ENCODE results near the gene RAB12.
A peak's percentile ranks its signal among the peaks of the same experiment; 100 is the strongest.

Gene RAB12

GRCh38 chr18:8603663-8604520 is 5.3 kb upstream of the RAB12 start:
- peaks cover 20% of the 10 kb centered on the region for H3K4me1 Mint-ChIP-seq (ENCODE audit: low read depth)
- peak overlapping the region; percentile 40 for H3K4me3 Mint-ChIP-seq
- no peaks in the 10 kb centered on the region for H3K36me3 Mint-ChIP-seq
- H3K27me3 Mint-ChIP-seq, result peaks cover 12% of the 10 kb centered on the region
- no peak overlapping the region for H3K27ac Mint-ChIP-seq
- no peaks in the 10 kb centered on the region for H3K9me3 Mint-ChIP-seq (ENCODE audit: low read depth)

DNA sequence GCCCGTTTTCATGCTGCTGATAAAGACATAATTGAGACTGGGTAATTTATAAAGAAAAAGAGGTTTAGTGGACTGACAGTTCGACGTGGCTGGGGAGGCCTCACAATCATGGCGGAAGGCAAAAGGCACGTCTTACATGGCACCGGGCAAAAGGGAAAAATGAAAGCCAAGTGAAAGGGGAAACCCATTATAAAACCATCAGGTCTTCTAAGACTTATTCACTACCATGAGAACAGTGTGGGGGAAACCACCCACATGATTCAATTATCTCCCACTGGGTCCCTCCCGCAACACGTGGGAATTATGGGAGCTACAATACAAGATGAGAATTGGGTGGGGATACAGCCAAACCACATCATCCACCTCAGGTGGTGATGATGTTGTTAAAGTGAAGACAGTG is 3.3 kb upstream of the RAB12 start:
- Mint-ChIP-seq H3K36me3 (peaks cover 1% of the 10 kb centered on the region), H3K9me3 (ENCODE audit: low read depth) (no peaks in the 10 kb centered on the region), H3K4me3 (no peak overlapping the region), H3K27me3 (peaks cover 12% of the 10 kb centered on the region), H3K4me1 (ENCODE audit: low read depth) (peaks cover 27% of the 10 kb centered on the region), H3K27ac (no peak overlapping the region)

GRCh38 chr18:8607776-8608742 is 1.2 kb upstream of the RAB12 start:
- Mint-ChIP-seq H3K4me3 (peak overlapping the region; percentile 92), H3K4me1 (ENCODE audit: low read depth) (peaks cover 45% of the 10 kb centered on the region)

DNA sequence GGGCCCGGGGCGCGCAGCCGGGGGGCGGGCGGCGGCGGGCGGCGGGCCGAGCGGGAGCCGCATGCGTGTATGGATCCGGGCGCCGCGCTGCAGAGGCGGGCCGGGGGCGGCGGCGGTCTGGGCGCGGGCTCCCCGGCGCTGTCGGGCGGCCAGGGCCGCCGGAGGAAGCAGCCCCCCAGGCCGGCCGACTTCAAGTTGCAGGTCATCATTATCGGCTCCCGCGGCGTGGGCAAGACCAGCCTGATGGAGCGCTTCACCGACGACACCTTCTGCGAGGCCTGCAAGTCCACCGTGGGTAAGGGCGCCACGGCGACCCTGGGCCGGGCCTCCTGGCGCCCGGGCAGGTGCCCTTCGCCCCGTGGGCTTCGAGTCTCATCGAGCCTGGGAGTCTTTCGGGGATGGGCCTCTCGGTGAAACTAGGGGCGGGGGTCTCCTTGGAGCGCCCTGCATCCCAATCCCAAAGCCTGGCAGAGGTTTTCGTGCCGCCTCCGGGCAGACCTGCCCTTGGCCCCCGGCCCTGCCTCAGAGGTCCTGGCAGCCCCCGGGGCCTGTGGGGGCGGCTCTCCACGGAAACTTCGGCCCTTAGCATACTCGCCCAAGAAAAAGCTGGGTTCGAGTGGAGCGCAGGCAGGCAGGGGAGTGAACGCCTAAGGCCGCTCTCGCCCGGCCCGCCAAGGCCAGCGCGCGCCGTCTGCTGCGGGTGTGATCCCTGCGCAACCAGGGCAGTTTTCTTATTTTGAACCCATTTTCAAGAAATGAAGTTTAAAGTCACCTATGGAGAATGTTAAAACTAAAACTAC is 622 bp downstream of the RAB12 start:
- Mint-ChIP-seq H3K27me3 (no peaks in the 10 kb centered on the region), H3K4me1 (ENCODE audit: low read depth) (peaks cover 55% of the 10 kb centered on the region), H3K27ac (peak overlapping the region; percentile 90), H3K36me3 (peaks cover 5% of the 10 kb centered on the region), H3K4me3 (peak overlapping the region; percentile 93), H3K9me3 (ENCODE audit: low read depth) (no peaks in the 10 kb centered on the region)

More at GRCh38 chr18:8607776-8608742, 1.2 kb upstream of the RAB12 start:
- Mint-ChIP-seq H3K9me3 (ENCODE audit: low read depth) (no peaks in the 10 kb centered on the region), H3K27ac (peak overlapping the region; percentile 94), H3K36me3 (peaks cover 5% of the 10 kb centered on the region), H3K27me3 (peaks cover 4% of the 10 kb centered on the region)

DNA sequence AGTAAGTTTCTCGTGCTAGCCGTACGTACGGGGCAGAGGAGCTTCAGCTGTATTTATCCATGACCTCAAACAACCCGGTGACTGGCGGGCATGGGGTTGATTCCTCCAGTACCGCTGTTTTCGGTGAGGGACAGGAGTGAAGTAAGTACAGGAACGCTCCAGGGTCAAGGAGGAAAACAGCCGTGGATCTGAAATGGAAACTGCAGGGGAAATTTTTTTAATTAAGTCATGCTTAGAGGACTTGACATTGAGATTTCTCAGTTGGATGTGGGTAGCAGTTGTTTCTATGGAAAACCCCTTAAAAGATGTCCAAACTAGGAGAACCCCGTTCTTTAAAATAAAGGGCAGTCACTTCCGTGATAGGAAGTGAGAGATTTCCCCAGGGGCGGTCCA is 1.2 kb downstream of the RAB12 start:
- H3K27me3 Mint-ChIP-seq, result no peaks in the 10 kb centered on the region
- peaks cover 61% of the 10 kb centered on the region for H3K4me1 Mint-ChIP-seq (ENCODE audit: low read depth)
- peak overlapping the region; percentile 90 for H3K27ac Mint-ChIP-seq
- no peaks in the 10 kb centered on the region for H3K9me3 Mint-ChIP-seq (ENCODE audit: low read depth)
- peaks cover 5% of the 10 kb centered on the region for H3K36me3 Mint-ChIP-seq
- H3K4me3 Mint-ChIP-seq, result peak overlapping the region; percentile 93

DNA sequence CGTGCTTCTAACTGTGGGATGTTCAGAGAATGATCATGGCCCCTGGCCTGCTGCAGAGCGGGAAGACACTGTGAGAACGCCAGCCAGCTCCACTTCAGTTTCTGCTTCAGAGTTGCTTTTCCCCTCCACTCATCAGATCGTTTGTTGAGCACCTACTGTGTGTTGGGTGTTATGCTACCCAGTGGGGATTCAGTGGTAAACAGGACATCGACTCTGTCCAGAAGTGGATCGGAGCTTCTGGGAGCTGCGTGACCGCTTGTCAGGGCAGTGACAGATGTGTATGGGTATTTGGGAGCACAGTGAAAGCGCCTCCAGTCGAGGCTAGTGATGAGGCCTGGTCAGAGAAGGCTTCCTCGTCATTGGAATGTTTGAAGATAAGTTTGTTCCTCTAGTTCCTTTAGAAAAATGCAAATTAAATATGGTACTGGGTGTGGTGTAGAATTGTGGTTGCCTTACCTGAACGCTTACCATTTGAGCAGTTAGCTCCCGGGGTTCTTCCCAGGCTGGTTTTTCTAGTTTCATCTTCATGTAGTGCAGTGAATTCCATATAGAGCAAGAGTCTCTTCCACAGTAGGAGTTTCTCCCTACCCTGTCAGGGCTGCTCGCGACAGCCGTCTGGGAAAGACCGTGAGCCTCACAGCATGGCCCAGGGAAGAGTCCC is 2.8 kb downstream of the RAB12 start:
- peak overlapping the region; percentile 58 for H3K27ac Mint-ChIP-seq

GRCh38 chr18:8614875-8615274 is 5.6 kb downstream of the RAB12 start:
- Mint-ChIP-seq H3K27ac (peak overlapping the region; percentile 34), H3K4me3 (no peak overlapping the region), H3K4me1 (ENCODE audit: low read depth) (peaks cover 75% of the 10 kb centered on the region), H3K9me3 (ENCODE audit: low read depth) (no peaks in the 10 kb centered on the region), H3K36me3 (peaks cover 15% of the 10 kb centered on the region), H3K27me3 (no peaks in the 10 kb centered on the region)

More for the DNA sequence above, 2.8 kb downstream of the RAB12 start:
- peaks cover 73% of the 10 kb centered on the region for H3K4me1 Mint-ChIP-seq (ENCODE audit: low read depth)
- peak overlapping the region; percentile 93 for H3K4me3 Mint-ChIP-seq
- no peaks in the 10 kb centered on the region for H3K27me3 Mint-ChIP-seq
- H3K36me3 Mint-ChIP-seq, result peaks cover 7% of the 10 kb centered on the region
- H3K9me3 Mint-ChIP-seq (ENCODE audit: low read depth), result no peaks in the 10 kb centered on the region

- H3K27ac Mint-ChIP-seq, result peak overlapping the region; percentile 50
These were observed 6.3 kb downstream of the RAB12 start for GRCh38 chr18:8615397-8616027.

DNA sequence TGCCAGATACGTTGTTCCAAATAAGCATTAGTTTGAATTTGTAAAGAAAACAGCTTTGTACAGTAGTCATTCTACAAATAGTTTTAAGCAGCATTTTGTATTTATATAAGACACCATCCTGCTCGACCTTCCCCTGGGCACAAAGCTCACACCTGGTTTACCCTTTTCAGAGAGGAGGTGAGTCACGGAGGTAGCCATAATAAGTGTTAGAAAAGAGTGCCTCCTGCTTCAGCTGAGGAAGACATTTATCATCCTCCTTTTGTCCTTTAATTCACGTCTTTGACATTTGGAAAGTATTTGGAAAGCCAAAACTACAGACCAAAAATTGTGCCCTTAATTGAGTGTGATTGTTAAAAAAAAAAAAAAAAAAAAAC is 6.8 kb downstream of the RAB12 start:
- peaks cover 76% of the 10 kb centered on the region for H3K4me1 Mint-ChIP-seq (ENCODE audit: low read depth)
- H3K27me3 Mint-ChIP-seq, result no peaks in the 10 kb centered on the region
- no peak overlapping the region for H3K4me3 Mint-ChIP-seq
- H3K9me3 Mint-ChIP-seq (ENCODE audit: low read depth), result no peaks in the 10 kb centered on the region
- H3K36me3 Mint-ChIP-seq, result peaks cover 18% of the 10 kb centered on the region
- no peak overlapping the region for H3K27ac Mint-ChIP-seq

More at GRCh38 chr18:8615397-8616027, 6.3 kb downstream of the RAB12 start:
- Mint-ChIP-seq H3K27me3 (no peaks in the 10 kb centered on the region), H3K4me1 (ENCODE audit: low read depth) (peaks cover 76% of the 10 kb centered on the region), H3K9me3 (ENCODE audit: low read depth) (no peaks in the 10 kb centered on the region), H3K4me3 (no peak overlapping the region), H3K36me3 (peaks cover 15% of the 10 kb centered on the region)

GRCh38 chr18:8617907-8618306 is 8.7 kb downstream of the RAB12 start:
- Mint-ChIP-seq H3K36me3 (peaks cover 32% of the 10 kb centered on the region), H3K27me3 (no peaks in the 10 kb centered on the region), H3K27ac (no peak overlapping the region), H3K9me3 (ENCODE audit: low read depth) (peaks cover 9% of the 10 kb centered on the region), H3K4me3 (no peak overlapping the region), H3K4me1 (ENCODE audit: low read depth) (peaks cover 75% of the 10 kb centered on the region)

GRCh38 chr18:8619041-8619440 is 9.8 kb downstream of the RAB12 start:
- Mint-ChIP-seq H3K4me1 (ENCODE audit: low read depth) (peaks cover 75% of the 10 kb centered on the region), H3K36me3 (peaks cover 33% of the 10 kb centered on the region), H3K27ac (no peak overlapping the region), H3K27me3 (no peaks in the 10 kb centered on the region), H3K4me3 (no peak overlapping the region), H3K9me3 (ENCODE audit: low read depth) (peaks cover 9% of the 10 kb centered on the region)

DNA sequence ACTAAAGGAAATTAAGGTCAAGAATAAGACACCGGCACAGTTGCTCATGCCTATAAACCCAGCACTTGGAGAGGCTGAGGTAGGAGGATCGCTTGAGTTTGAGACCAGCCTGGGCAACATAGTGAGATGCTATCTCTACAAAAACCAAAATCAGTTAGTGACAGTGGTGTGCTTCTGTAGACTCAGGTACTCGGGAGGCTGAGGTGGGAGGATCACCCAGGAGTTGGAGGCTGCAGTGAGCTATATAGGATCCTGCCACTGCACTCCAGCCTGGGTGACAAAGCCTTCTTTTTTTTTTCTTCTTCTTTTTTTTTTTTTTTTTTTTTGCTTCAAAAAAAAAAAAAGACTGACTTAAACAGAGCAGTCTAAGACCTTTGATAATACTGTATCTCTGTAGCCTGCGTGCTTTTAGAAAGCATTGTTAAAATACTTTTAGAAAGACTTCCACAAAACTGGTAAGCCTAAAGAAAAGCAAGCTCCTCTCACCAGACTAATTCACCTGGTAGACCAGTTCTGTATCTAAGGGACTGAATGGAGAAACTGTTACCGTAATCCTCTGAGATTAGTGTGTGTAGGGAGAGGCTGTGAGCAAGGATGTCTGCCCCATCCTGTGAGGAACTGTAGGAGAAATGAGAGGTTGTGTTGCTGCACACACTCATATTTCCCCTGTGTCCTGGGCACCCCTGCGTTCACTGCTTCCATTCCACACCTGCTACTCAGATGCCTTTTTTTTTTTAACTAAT is 10.8 kb downstream of the RAB12 start:
- Mint-ChIP-seq H3K4me1 (ENCODE audit: low read depth) (peaks cover 75% of the 10 kb centered on the region), H3K9me3 (ENCODE audit: low read depth) (peaks cover 9% of the 10 kb centered on the region), H3K4me3 (no peak overlapping the region), H3K36me3 (peaks cover 33% of the 10 kb centered on the region), H3K27ac (no peak overlapping the region), H3K27me3 (no peaks in the 10 kb centered on the region)

- peaks cover 33% of the 10 kb centered on the region for H3K36me3 Mint-ChIP-seq
- H3K9me3 Mint-ChIP-seq (ENCODE audit: low read depth), result peaks cover 9% of the 10 kb centered on the region
- no peaks in the 10 kb centered on the region for H3K27me3 Mint-ChIP-seq
- no peak overlapping the region for H3K4me3 Mint-ChIP-seq
- peaks cover 67% of the 10 kb centered on the region for H3K4me1 Mint-ChIP-seq (ENCODE audit: low read depth)
- H3K27ac Mint-ChIP-seq, result peak overlapping the region; percentile 18
These were observed 11.6 kb downstream of the RAB12 start for GRCh38 chr18:8620845-8621244.
